Embryonic facial prominence (tissue), 1 donor: ENCODE measurements around the gene CACNB2.
"Not testable (repeated sequence)": the region's sequence is repeated elsewhere in the genome, so short reads cannot be mapped to it uniquely, and the experiment has no call there.

ENCODE experiments used
- DNase-seq: peaks from one replicate; pipeline ENCODE4 v3.0.0-alpha.2; 2016; ENCODE audit errors: extremely low spot score

The CACNB2 gene

DNA sequence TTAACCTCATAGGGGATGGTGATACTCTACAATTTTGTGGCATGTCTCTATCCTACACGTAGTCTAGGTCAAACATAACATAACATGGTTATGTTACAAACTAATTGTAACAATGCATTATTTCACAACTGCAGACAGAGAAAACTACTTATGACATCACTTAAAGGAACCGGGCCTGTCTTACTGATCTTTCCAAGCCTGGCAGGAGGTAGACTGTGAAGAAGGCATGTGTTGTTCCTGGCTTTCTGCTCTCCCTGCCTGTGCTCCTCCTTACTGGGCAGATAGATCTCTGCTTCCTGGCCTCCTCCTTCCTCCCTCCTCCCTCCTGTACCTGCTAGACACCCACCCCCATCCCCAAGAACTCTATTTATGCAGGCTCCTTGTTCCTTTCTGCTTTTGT lies 5.4 kb downstream of the CACNB2 start:
- DNase-seq: no peak

DNA sequence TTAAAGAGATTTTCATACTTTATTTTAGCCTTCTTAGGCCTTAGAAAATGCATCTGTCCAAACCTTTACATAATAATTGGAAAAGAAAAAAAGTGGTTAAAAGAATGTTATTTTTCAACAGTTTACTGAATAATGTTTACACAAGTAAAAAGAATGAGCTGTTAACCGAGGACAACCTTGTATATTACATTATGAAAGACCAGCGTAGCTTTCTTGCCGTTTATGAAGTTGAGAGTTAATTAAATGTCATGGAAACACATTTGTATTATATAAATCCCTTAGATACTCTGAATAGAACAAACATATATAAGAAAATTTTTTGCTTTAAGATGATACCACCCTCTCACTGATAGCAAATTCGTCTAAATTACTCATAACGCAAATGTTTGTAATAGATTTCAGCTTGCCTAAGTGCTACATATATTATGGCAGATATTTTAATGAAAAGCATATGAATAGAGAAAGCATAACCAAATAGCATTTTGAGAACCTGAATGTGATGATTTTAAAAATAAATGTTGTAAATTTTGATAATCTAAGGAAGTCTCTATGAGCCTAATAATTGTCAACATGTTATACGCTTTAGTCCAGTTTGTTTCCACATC lies 9.1 kb downstream of the CACNB2 start:
- DNase-seq: no peak

DNA sequence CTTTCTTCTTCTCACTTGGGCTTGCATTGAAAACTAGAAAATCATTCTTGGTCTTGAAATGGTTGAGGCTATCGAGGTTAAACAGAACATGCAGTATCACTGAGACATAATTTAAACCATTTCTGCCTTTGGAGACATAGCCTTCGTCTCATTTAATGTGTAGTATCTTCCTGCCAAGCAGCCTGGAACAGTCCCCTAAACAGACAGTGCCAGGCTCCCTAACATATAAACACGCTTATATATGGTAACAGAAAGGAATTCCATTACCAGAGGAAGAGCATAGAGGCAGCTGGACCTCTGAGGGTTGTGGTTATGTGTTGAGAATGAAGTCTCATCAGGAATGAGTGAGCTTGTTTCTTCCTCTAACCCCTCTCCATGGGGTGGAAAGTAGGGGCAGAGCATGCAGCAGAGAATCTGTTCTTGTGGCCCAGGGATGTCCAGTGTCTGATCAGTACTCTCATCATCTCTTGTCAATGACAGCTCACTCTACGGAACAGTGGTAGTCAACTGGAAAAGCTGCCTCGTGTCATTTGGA lies 11.2 kb downstream of the CACNB2 start:
- DNase-seq: no peak

DNA sequence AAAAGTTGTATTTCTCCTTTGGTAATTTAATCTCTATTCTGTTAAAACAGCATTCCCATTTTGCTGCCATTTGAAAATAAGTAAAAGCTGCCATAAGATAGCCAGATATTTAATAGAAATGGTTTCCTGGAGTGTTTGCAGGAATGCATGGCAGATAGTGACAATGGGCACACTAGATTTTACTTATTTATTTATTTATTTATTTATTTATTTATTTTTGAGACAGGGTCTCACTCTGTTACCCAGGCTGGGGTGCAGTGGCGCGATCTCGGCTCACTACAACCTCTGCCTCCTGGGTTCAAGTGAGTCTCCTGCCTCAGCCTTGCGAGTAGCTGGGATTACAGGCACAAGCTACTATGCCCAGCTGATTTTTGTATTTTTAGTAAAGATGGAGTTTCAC lies 13.2 kb downstream of the CACNB2 start:
- not testable (repeated sequence) for DNase-seq

DNA sequence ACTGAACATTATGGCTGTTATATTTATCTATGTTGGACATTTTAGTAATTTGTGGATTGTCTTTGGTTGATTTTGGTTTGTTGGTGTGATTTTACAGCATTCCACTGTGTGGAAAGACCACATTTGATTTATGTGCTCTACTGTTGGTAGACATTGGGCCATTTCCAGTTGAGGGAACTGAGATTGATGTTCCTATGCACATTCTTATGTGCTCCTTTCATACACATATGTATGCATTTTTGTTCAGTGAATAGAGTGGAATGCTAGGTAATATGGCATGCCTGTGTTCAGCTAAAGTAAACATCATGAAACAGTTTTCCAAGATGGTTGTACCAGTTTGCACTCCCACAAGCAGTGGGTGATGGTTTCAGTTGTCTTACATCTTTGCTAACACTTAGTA lies 15.1 kb downstream of the CACNB2 start:
- no peak for DNase-seq

DNA sequence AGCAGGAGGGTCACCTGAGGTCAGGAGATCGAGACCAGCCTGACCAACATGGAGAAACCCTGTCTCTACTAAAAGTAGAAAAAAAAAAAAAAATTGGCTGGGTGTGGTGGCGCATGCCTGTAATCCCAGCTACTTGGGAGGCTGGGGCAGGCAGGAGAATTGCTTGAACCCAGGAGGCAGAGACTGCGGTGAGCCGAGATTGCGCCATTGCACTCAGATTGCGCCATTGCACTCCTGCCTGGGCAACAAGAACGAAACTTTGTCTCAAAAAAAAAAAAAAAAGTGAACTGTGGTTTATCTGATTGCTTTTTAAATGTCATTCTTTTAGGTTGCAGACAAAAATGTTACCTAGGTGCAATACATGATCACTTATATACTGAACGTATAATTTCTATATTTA lies 16.6 kb downstream of the CACNB2 start:
- DNase-seq: not testable (repeated sequence)

DNA sequence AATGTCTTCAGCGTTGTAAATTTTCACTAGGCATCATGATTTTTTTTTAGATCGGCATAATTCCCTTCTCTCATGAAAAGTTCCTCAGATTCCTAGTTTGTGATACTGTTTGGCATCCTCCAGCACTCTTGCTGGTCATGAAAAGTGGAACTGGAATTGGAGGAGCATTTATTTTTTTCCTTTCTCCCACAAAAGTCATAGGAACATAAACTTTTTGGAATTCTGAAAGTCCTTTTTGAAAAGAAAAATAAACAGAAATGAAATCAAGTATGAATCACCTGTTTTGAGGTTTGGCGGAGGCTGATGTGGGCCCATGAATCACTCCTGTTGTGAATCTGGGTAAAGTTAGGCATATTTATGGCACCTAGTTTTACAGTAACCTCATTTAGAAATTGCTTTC lies 17.7 kb downstream of the CACNB2 start:
- DNase-seq: no peak

DNA sequence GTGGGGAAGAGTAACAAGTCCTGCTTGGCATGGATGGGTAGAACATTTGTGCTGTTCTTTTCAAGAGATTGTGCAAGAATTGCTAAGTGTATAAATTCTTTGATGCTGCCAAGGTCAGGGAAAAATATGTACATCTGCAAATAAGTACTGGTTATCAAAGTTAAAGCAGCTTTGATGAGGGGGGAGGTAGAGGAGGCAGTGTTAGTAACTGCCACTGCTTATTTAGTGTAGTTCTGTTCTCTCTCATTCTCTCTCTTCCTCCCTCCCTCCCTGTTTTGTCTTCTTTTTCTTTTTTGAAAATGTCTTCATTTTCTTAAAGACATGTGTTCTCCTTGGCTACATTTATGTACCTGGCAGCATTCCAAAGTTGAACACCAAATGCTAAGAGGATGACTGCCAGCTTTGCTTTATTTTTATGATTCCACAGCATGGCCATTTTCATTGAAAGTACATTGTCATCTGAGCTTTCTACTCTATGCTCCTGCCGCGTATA lies 18.6 kb downstream of the CACNB2 start:
- no peak for DNase-seq

DNA sequence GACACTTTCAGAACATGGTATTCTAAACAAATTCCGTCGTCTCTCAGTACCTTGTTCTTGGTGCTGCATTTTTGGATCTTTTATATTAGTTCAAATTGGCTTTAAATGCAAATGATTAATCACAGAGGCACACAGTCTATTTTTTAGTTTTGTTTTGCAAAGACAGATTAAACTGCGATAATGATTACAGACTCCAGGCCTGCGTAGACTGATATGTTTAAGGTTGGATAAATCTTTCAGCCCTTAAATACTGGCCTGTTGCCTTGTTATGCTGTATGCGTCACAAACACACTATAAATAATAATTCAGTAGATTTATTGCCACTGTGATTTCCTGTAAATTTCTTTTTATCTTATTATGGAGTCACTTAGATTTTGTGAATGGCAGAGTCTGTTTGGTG lies 19.3 kb downstream of the CACNB2 start:
- DNase-seq: no peak

DNA sequence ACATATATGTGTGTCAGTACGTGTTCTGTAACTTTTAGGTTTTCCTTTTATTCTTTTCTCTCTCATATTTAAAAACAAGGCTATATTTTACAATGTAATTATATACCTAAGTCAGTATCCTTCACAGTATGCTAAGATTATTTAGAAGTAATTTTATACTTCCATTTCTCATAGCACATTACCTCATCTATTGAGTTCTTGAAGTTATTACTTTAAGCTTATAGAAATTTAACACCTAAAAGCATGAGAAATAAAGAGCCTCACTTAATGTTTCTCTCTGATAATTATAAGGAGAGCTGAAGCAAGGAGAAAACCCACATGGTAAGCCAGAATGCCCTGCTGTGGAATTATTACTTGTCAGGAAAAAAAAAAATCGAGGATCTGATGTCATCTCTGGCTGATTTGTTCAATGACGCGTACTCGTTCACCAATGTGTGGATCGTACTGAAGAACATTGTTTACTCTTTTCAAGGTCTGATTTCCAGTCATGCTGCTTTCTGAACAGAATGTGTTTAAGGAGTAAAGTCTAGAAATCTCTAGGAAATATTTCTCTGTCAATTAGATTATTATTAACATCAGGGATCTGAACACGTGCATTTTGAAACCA lies 21.9 kb downstream of the CACNB2 start:
- no peak for DNase-seq

DNA sequence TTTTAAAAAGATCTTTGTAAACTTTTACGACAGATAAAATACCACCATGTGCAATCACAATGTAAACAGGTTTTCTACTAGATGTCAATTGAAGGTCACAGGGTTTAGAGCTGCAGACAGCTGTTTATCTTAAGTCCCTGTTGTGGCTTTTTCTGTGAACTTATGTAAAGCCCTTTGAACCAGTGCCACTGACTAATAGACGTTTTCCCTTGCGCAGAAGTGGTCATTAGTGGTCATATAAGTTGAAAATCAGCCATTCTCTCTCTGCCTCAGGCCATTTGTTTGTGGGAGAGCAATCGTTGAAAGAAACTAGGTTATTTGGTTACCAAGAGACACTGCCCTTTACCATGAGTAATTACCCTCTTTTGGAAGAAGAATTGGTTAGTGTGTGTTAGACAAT lies 23.9 kb downstream of the CACNB2 start:
- no peak for DNase-seq

DNA sequence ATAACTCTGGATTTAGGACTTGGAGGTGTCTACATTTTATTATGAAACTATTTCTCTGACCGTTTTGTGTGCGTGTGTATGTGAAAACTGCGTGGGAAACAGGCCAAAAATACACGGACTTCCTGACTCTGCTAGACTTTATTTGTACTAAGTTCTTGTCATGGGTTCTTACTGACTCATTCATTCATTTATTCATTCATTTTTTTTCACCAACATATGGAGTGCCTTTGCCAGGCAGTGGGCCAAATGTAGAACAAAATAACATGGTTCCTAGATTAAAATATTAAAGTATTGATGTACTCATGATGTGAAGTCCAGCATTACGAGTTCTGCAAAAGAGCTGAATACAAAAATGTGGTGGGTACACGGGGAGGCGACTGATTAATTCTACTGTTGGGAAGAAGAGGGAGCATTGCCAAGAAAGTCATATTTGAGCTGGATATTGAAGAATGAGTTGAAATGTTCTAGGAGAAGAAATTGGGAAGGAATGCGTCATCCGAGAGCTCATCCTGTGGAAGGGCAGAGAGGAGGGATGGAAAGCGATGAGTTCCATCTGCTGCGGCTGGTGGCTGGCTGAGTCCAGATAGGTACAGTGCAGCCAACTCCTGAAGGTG lies 24.6 kb downstream of the CACNB2 start:
- no peak for DNase-seq

DNA sequence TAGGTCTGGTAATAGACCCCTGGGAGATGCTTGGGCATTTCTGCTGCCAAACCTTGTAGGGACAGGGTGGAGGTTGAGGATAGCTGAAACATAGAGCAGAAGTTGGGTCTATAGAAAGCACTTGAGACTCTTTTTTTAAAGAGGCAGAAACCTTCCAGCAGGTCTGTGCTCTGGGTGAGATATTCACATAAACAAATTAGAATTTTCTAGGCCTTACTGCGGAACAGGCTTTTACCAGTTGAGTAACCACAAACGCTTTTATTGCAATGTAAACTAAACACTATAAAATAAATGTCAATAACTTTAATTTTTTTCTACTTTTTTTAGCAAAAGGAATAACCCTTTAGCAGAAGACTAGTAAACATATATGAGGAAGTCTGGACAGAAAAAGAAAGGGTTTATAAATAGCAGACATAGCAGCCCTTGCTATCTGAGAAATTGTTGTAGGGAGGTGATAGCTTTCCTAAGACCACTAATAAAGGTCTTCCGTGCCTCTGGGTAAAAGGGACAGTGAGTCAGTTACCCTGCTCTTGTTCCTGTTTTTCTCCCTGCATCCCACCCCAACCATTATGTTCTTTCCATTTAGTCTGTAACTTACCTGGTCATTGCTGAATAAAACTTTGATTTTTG lies 38.7 kb downstream of the CACNB2 start:
- no peak for DNase-seq

DNA sequence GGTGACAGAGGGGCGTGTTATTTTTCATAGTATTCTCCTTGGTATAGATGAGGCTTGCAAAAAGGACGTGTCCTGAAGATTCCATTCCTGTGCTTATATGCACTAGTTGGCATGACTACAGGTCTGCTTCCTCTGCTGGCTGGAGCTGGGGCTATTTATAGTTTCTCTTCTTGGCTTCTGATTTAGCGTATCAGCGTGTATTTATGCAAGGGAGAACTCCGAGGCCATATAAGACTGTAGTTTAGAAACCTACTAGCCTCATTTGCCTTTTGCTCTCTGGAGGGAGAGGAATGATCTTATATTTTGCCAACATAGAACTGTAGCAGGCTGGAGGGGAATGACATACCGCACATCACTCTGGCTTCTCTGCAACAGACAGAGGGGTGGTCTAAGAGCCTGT lies 39.7 kb downstream of the CACNB2 start:
- peak; percentile 75 for DNase-seq

DNA sequence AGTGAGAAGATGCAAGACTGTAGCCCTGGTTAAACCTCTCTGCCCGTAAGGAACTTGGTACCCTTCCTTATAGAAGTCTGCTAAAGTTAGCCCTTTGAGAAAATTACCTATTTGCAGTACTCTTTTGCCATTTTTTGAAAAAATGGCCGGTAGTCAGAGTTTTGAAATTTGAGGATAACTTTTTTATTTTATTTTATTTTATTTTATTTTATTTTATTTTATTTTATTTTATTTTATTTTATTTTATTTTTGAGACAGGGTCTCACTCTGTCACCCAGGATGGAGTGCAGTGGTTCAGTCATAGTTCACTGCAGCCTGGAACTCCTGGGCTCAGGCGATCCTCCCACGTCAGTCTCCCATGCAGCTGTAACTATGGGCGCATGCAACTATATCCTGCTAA lies 41.2 kb downstream of the CACNB2 start:
- not testable (repeated sequence) for DNase-seq

DNA sequence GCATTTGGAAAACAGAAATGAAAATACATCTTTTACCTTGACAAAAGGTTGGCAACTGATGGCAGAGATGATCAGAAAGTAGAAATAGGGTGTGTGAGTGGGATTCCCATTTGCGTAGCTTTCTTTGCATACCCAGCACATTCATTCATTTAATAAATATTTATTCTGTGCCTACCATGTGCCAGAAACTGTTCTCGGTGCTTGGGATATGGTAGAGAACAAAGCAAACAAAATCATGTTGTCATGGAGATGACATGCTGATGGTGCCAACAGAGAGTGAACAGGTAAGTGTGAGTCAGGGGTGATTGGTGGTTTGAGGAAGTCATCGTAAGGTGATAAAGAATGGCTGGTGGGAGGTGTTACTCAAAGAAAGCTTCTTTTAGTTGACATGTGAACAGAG lies 45.4 kb downstream of the CACNB2 start:
- DNase-seq: no peak

DNA sequence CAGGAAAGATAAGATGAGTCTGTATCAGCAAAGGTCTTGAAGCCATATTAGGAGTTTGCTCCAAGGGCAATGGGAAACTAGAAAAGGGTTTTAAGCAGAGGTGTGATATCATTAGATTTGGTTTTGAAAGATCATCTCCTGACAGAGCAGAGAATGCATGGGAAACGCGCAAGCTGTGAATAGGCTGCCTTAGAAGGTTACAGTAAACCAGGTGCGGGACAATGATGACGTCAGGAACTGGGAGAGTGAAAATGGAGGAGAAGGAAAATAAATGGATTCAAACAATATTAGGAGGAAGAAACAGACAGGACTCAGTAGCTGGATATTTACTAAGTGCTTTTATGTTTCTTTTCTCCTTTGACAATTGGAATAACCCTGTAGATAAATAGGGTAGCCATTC lies 50.6 kb downstream of the CACNB2 start:
- DNase-seq: no peak

DNA sequence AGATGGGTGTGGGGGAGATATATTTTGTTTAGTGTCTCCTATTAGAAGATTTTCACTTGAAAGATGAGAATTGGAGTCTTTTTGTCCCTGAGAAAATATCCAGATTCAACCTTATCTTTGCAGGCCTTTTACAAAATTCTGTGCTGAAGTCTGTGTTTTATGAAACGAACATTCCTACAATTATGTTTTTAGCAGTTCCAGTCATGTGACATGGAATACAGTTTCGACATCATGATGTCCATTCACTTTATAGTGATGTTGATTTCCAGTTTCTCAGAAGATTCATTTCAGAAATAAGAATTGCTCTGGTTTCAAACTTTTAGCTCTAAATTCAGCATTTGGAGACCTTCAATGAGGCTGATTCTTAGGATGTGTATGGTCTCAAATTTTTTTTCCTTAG lies 54.4 kb downstream of the CACNB2 start:
- DNase-seq: no peak

DNA sequence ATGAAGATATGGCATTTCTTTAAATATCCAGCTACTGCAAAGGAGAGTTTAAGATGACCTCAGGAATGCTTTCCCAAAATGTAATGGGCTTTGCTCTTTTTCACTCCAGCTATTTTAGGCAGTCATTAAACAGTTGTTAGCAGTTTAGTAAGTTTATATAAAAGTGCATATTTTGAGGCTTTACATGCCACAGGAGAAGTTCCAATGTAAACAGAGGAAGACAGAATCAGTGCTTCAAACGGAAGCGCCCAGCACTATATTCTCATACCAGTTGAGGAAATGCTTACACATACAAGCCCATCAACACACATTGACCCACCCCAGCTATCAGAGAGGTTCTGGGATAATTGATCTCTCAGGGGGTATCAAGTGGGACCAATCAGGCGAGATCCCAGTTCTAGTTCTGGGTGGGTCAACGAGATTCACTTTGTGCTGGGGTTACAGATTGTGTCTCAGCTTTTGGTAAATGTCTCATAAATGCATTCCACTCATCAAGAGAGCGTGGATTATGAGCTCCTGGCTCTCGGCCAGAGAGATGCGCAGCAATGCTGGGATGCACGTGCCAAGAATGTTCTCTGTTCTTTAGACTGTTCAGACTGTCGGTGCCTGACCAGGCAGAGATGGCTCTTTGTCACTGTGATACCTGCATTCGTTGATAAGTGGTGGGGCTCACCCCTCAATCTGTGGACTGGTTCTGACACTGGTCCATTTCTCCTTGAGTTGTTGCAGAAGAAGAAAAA lies 55.0 kb downstream of the CACNB2 start:
- no peak for DNase-seq

DNA sequence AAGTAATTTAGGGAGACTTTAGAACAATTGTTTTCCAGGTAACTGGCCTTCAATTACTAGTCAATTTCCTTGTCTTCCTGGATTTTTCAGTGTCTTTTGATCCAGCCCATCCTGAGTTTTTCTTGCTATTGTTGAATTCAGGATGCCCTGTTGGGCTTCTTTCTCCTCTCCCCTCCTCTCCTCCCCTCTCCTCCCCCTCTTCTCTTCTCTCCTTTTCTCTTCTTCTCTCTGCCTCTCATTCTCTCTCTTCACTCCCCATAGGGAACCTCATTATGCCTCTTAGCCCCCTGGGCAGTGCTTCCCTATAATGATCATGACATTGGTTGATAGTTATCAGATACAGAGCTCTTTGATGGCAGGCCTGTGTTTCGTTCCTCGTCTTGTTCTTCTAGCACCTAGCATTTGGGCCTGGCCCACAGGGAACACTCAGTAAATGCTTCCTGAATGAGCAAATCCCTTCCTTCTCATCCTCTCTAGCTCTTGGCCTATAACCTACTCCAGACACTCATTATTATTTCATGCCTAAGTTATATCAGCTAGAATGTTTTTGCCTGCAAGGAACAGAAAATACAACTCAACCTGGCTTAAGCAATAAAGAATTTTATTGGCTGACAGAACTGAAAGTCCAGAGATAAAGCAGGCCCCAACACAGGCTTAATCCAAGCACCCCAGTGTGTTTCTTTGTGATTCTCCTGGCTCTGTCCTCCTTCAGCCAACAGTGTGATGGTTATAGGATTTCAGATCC lies 56.8 kb downstream of the CACNB2 start:
- DNase-seq: no peak

DNA sequence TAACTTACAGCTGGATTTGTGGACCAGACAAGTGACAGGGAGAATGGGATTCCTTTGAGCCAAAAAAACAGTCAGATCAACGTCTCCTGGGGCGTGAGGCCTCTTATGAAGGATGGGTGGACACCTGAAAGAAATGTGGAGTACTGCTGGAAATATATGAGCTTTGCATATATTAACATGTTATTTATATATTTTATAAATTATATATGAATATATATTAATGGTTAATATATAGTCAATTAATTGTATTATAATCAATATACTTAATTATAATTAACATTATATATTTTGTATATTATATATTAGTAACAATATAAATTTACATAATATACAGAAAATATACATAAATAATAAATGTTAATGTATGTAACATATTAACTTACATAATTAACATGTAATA lies 57.5 kb downstream of the CACNB2 start:
- DNase-seq: no peak
